ENCODE results near the gene DNAJC17.

The DNAJC17 gene

DNA sequence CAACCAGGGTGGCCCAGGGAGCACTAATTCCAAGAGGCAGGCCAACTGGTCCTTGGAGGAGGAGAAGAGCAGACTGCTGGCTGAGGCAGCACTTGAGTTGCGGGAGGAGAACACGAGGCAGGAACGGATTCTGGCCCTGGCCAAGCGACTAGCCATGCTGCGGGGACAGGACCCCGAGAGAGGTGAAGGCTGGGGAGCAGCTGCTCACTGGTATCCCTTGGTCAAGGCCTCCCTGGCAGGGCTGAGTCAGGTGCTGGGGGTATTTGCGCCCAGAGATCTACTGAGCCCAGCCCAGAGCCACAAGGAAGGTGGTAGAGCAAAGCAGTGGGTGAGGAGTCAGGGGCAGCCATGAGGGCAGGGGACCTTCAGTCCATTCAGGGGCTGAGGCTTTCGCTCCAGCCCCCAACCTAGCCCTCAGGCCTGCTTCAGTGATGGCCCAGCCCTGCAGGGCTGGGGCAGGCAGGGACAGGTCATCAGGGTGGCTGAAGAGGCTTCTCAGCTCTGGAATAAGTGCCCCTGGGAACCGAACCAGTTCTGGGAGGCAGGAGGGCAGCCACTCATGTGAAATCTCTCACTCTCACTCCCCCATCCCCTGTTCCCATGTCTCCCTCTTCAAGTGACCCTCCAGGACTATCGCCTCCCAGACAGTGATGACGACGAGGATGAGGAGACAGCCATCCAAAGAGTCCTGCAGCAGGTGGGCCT, 5.6 kb upstream of the DNAJC17 start:
- DNase-seq (ENCODE audit: low read depth, low spot score) = no peak
- no peaks in the 10 kb centered on the region for H3K36me3 ChIP-seq (ENCODE audit: control insufficient read depth, insufficient read depth, low read length)
- H3K4me1 ChIP-seq (ENCODE audit: control insufficient read depth, insufficient read depth, low read length) = no peaks in the 10 kb centered on the region
- H3K4me3 ChIP-seq (ENCODE audit: low read length) = no peak overlapping the region
- H3K9me3 ChIP-seq (ENCODE audit: control insufficient read depth, insufficient read depth, low read length) = no peaks in the 10 kb centered on the region
- no peaks in the 10 kb centered on the region for H3K27me3 ChIP-seq (ENCODE audit: control insufficient read depth, insufficient read depth, low read length)
- WGBS (ENCODE audit: insufficient coverage, insufficient read length) = no CpG with 5 or more reads among the region's 12 CpGs
- no peak overlapping the region for H3K27ac ChIP-seq (ENCODE audit: low read length)

- Histone ChIP-seq H3K4me3 (ENCODE audit: low read length) (no peak overlapping the region), H3K4me1 (ENCODE audit: control insufficient read depth, insufficient read depth, low read length) (no peaks in the 10 kb centered on the region), H3K36me3 (ENCODE audit: control insufficient read depth, insufficient read depth, low read length) (no peaks in the 10 kb centered on the region), H3K9me3 (ENCODE audit: control insufficient read depth, insufficient read depth, low read length) (no peaks in the 10 kb centered on the region), H3K27me3 (ENCODE audit: control insufficient read depth, insufficient read depth, low read length) (no peaks in the 10 kb centered on the region), H3K27ac (ENCODE audit: low read length) (no peak overlapping the region)
- DNase-seq (ENCODE audit: low read depth, low spot score) = no peak
- no CpG with 5 or more reads among the region's 8 CpGs for WGBS (ENCODE audit: insufficient coverage, insufficient read length)
These were observed 1.7 kb upstream of the DNAJC17 start for GRCh38 chr15:40808861-40809450.

DNA sequence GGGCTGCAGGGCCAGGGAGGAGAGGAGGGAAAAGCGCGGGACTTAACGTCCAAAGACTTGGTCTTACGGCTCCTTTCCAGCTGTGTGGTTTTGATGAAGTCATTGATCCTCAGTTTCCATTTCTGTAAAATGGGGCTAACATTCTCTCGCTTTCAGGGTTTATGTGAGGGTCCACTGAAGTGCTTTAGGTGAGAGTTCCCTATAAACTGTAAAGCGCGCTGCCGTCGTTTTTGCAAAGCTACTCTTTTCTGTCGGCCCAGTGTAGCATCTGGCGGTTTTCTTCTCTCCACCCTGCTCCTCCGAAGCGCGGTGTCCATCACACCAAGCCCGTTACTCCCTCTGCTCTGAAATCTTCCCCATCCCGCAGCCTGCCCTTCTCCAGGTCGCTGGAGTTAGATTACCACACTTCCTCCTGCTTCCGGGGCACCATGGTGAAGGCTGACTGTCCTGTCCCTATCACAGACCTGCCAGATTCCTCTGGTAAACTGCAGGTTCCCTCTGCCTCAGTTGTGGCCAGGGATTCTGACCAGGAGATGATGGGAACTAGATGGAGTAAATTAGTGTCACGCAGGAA, 702 bp upstream of the DNAJC17 start:
- Histone ChIP-seq H3K27ac (ENCODE audit: low read length) (no peak overlapping the region), H3K27me3 (ENCODE audit: control insufficient read depth, insufficient read depth, low read length) (no peaks in the 10 kb centered on the region), H3K36me3 (ENCODE audit: control insufficient read depth, insufficient read depth, low read length) (no peaks in the 10 kb centered on the region), H3K9me3 (ENCODE audit: control insufficient read depth, insufficient read depth, low read length) (no peaks in the 10 kb centered on the region), H3K4me1 (ENCODE audit: control insufficient read depth, insufficient read depth, low read length) (no peaks in the 10 kb centered on the region), H3K4me3 (ENCODE audit: low read length) (peak overlapping the region; percentile 32; the same call in 1 of the 2 replicates)
- WGBS (ENCODE audit: insufficient coverage, insufficient read length) = no CpG with 5 or more reads among the region's 19 CpGs
- no peak for DNase-seq (ENCODE audit: low read depth, low spot score)

DNA sequence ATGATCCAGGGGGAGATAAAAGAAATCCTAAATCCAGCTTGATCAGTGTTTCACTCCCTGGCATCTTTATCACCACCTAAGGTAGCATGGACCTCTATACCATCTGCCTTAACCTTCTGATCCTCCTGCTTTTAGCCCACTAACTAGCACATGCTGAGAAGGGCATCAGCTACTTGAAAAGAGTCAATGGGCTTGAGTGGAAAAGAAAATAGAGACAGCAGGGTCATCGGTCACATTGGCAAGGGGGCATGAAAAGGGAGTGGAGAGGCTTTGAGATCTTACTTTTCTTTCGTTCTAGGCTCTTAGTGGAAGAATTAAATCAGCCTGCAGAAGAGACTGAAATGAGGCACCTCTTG, 623 bp downstream of the DNAJC17 start:
- Histone ChIP-seq H3K4me3 (ENCODE audit: low read length) (peak overlapping the region; percentile 85; the same call in 1 of the 2 replicates), H3K4me1 (ENCODE audit: control insufficient read depth, insufficient read depth, low read length) (no peaks in the 10 kb centered on the region), H3K27me3 (ENCODE audit: control insufficient read depth, insufficient read depth, low read length) (no peaks in the 10 kb centered on the region), H3K36me3 (ENCODE audit: control insufficient read depth, insufficient read depth, low read length) (no peaks in the 10 kb centered on the region; the same call in 1 of the 2 replicates), H3K27ac (ENCODE audit: low read length) (no peak overlapping the region), H3K9me3 (ENCODE audit: control insufficient read depth, insufficient read depth, low read length) (no peaks in the 10 kb centered on the region)
- WGBS (ENCODE audit: insufficient coverage, insufficient read length) = no CpG with 5 or more reads among the region's 2 CpGs
- no peak for DNase-seq (ENCODE audit: low read depth, low spot score)

DNA sequence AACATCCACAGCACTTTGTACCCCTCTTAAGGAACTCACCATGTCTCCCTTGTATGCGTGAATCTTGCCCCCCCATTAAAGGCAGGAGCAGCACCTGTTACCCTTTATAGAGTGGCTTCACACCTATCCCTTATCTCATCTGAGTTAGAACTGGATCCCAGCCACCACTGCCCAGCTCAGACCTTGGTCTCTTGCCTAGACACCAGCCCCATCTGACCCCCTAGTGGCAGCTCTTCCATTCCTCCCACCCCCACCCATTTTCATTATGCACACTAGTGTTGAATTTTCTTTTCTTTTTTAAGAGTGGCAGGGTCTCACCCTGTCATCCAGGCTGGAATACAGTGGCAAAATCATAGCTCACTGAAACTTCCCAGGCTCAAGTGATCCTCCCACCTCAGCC, 3.6 kb downstream of the DNAJC17 start:
- no peak for DNase-seq (ENCODE audit: low read depth, low spot score)
- Histone ChIP-seq H3K36me3 (ENCODE audit: control insufficient read depth, insufficient read depth, low read length) (no peaks in the 10 kb centered on the region; the same call in 1 of the 2 replicates), H3K27ac (ENCODE audit: low read length) (no peak overlapping the region), H3K4me1 (ENCODE audit: control insufficient read depth, insufficient read depth, low read length) (peaks cover 3% of the 10 kb centered on the region; the same call in 1 of the 2 replicates), H3K4me3 (ENCODE audit: low read length) (no peak overlapping the region), H3K27me3 (ENCODE audit: control insufficient read depth, insufficient read depth, low read length) (no peaks in the 10 kb centered on the region), H3K9me3 (ENCODE audit: control insufficient read depth, insufficient read depth, low read length) (no peaks in the 10 kb centered on the region)
- no CpG with 5 or more reads among the region's 1 CpG for WGBS (ENCODE audit: insufficient coverage, insufficient read length)

DNA sequence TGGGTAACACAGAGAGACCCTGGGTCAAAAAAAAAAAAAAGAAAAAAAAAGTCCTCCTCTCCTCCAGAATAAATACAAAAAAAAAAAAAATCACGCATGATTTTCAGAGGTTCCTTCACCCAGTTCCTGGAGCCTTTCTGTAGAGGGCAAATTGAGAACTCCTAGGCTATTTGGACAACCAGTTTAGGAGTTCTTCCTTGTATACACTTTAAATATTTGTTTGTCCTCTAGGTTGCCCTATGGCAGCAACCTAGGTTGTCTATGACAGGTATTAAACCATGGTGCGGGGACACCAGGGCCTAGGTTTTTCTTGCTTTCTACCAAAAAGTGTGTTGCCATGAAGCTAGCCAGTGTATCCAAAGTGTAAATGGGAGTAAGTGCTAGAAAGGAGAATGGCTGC, 4.2 kb downstream of the DNAJC17 start:
- Histone ChIP-seq H3K27me3 (ENCODE audit: control insufficient read depth, insufficient read depth, low read length) (no peaks in the 10 kb centered on the region), H3K4me3 (ENCODE audit: low read length) (no peak overlapping the region), H3K9me3 (ENCODE audit: control insufficient read depth, insufficient read depth, low read length) (no peaks in the 10 kb centered on the region), H3K27ac (ENCODE audit: low read length) (no peak overlapping the region), H3K4me1 (ENCODE audit: control insufficient read depth, insufficient read depth, low read length) (peaks cover 5% of the 10 kb centered on the region; the same call in 1 of the 2 replicates), H3K36me3 (ENCODE audit: control insufficient read depth, insufficient read depth, low read length) (no peaks in the 10 kb centered on the region; the same call in 1 of the 2 replicates)
- no CpG with 5 or more reads among the region's 2 CpGs for WGBS (ENCODE audit: insufficient coverage, insufficient read length)
- no peak for DNase-seq (ENCODE audit: low read depth, low spot score)

DNA sequence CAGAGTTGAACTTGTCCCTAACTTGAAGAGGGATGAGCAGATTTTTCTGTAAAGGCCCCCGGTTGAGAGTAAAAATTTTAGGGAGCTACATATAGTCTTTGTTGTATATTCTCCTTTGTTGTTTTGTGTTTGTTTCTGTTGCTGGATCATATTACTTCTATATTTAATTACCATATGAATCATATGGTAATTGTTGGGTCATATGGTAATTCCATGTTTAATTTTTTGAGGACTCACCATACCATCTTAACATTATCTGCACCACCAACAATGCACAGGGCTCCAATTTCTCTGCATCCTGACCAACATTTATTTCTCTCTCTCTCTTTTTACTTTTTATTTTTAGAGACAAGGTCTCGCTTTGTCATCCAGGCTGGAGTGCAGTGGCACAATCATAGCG, 7.8 kb downstream of the DNAJC17 start:
- Histone ChIP-seq H3K9me3 (ENCODE audit: control insufficient read depth, insufficient read depth, low read length) (no peaks in the 10 kb centered on the region), H3K4me1 (ENCODE audit: control insufficient read depth, insufficient read depth, low read length) (peaks cover 5% of the 10 kb centered on the region; the same call in 1 of the 2 replicates), H3K27ac (ENCODE audit: low read length) (no peak overlapping the region), H3K27me3 (ENCODE audit: control insufficient read depth, insufficient read depth, low read length) (no peaks in the 10 kb centered on the region), H3K36me3 (ENCODE audit: control insufficient read depth, insufficient read depth, low read length) (no peaks in the 10 kb centered on the region; the same call in 1 of the 2 replicates), H3K4me3 (ENCODE audit: low read length) (no peak overlapping the region)
- no CpG with 5 or more reads among the region's 3 CpGs for WGBS (ENCODE audit: insufficient coverage, insufficient read length)
- no peak for DNase-seq (ENCODE audit: low read depth, low spot score)

- Histone ChIP-seq H3K9me3 (ENCODE audit: control insufficient read depth, insufficient read depth, low read length) (no peaks in the 10 kb centered on the region), H3K4me3 (ENCODE audit: low read length) (no peak overlapping the region), H3K27ac (ENCODE audit: low read length) (no peak overlapping the region), H3K36me3 (ENCODE audit: control insufficient read depth, insufficient read depth, low read length) (no peaks in the 10 kb centered on the region), H3K4me1 (ENCODE audit: control insufficient read depth, insufficient read depth, low read length) (peaks cover 5% of the 10 kb centered on the region; the same call in 1 of the 2 replicates), H3K27me3 (ENCODE audit: control insufficient read depth, insufficient read depth, low read length) (no peaks in the 10 kb centered on the region)
- WGBS (ENCODE audit: insufficient coverage, insufficient read length) = no CpG with 5 or more reads among the region's 5 CpGs
- no peak for DNase-seq (ENCODE audit: low read depth, low spot score)
These were observed 10.8 kb downstream of the DNAJC17 start for GRCh38 chr15:40796512-40796911.

DNA sequence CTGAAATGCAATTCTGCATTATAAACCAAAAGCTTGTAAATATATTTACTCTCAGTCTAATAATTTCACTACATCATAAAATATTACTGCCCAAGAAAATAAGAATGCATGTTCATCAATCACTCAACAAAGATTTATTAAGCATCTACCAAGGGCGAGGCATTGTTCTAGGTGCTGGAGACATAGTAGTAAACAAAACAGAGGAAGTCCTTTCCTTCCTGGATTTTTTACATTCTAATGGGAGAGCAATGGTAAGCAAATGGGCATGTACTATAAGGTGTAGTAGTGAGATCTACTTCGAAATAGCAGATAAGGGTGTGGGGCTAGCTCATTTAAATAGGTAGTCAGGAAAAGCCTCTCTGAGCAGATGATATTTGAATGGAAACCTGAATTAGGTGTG, 11.2 kb downstream of the DNAJC17 start:
- H3K27ac ChIP-seq (ENCODE audit: low read length) = no peak overlapping the region
- WGBS (ENCODE audit: insufficient coverage, insufficient read length) = no CpG with 5 or more reads among the region's 2 CpGs
- no peaks in the 10 kb centered on the region for H3K36me3 ChIP-seq (ENCODE audit: control insufficient read depth, insufficient read depth, low read length)
- H3K9me3 ChIP-seq (ENCODE audit: control insufficient read depth, insufficient read depth, low read length) = no peaks in the 10 kb centered on the region
- peaks cover 5% of the 10 kb centered on the region; the same call in 1 of the 2 replicates for H3K4me1 ChIP-seq (ENCODE audit: control insufficient read depth, insufficient read depth, low read length)
- no peak for DNase-seq (ENCODE audit: low read depth, low spot score)
- no peak overlapping the region for H3K4me3 ChIP-seq (ENCODE audit: low read length)
- H3K27me3 ChIP-seq (ENCODE audit: control insufficient read depth, insufficient read depth, low read length) = no peaks in the 10 kb centered on the region

GRCh38 chr15:40793216-40793989, 13.9 kb downstream of the DNAJC17 start:
- no peak overlapping the region for H3K4me3 ChIP-seq (ENCODE audit: low read length)
- H3K4me1 ChIP-seq (ENCODE audit: control insufficient read depth, insufficient read depth, low read length) = peaks cover 6% of the 10 kb centered on the region; the same call in 1 of the 2 replicates
- no CpG with 5 or more reads among the region's 9 CpGs for WGBS (ENCODE audit: insufficient coverage, insufficient read length)
- H3K36me3 ChIP-seq (ENCODE audit: control insufficient read depth, insufficient read depth, low read length) = no peaks in the 10 kb centered on the region
- DNase-seq (ENCODE audit: low read depth, low spot score) = no peak
- no peak overlapping the region for H3K27ac ChIP-seq (ENCODE audit: low read length)
- no peaks in the 10 kb centered on the region for H3K27me3 ChIP-seq (ENCODE audit: control insufficient read depth, insufficient read depth, low read length)
- H3K9me3 ChIP-seq (ENCODE audit: control insufficient read depth, insufficient read depth, low read length) = no peaks in the 10 kb centered on the region

Measured in iPS DF 6.9 (cell line).